ENCODE data around the gene GSTA4.

Gene GSTA4

GRCh38 chr6:53005663-53006250 is 10.7 kb upstream of the GSTA4 start:
- DNase-seq, result no peak
- no peaks in the 10 kb centered on the region for H3K4me1 ChIP-seq
- no peak overlapping the region for H3K4me3 ChIP-seq (ENCODE audit: low read depth, low read length)
- no peak for TF ChIP-seq CTCF (IDR thresholded peaks at IDR 0.05; ENCODE audit: low read depth, low read length)
- H3K36me3 ChIP-seq, result peaks cover 29% of the 10 kb centered on the region
- H3K27me3 ChIP-seq, result no peaks in the 10 kb centered on the region
- no peaks in the 10 kb centered on the region for H3K9me3 ChIP-seq

- TF ChIP-seq CTCF (IDR thresholded peaks at IDR 0.05; ENCODE audit: low read depth, low read length), result no peak
- no peaks in the 10 kb centered on the region for H3K27me3 ChIP-seq
- no peaks in the 10 kb centered on the region for H3K36me3 ChIP-seq
- no peaks in the 10 kb centered on the region for H3K9me3 ChIP-seq
- no peak overlapping the region for H3K4me3 ChIP-seq (ENCODE audit: low read depth, low read length)
- DNase-seq, result no peak
- H3K4me1 ChIP-seq, result no peaks in the 10 kb centered on the region
Observed at GRCh38 chr6:52999456-52999855, 4.4 kb upstream of the GSTA4 start.

- Histone ChIP-seq H3K4me3 (ENCODE audit: low read depth, low read length) (no peak overlapping the region), H3K36me3 (no peaks in the 10 kb centered on the region), H3K27me3 (no peaks in the 10 kb centered on the region), H3K4me1 (no peaks in the 10 kb centered on the region), H3K9me3 (no peaks in the 10 kb centered on the region)
- TF ChIP-seq CTCF (IDR thresholded peaks at IDR 0.05; ENCODE audit: low read depth, low read length), result no peak
- DNase-seq, result no peak
Observed at GRCh38 chr6:52998603-52999002, 3.5 kb upstream of the GSTA4 start.

GRCh38 chr6:52995913-52996645 is 995 bp upstream of the GSTA4 start:
- no peaks in the 10 kb centered on the region for H3K4me1 ChIP-seq
- no peak for TF ChIP-seq CTCF (IDR thresholded peaks at IDR 0.05; ENCODE audit: low read depth, low read length)
- H3K36me3 ChIP-seq, result no peaks in the 10 kb centered on the region
- peak overlapping the region; percentile 47 for H3K4me3 ChIP-seq (ENCODE audit: low read depth, low read length)
- DNase-seq, result peak; percentile 43
- H3K27me3 ChIP-seq, result no peaks in the 10 kb centered on the region
- no peaks in the 10 kb centered on the region for H3K9me3 ChIP-seq

GRCh38 chr6:52994839-52995088 is 320 bp downstream of the GSTA4 start:
- Histone ChIP-seq H3K27me3 (no peaks in the 10 kb centered on the region), H3K9me3 (no peaks in the 10 kb centered on the region)
- peak; percentile 65 for DNase-seq

More at GRCh38 chr6:52994839-52995088, 320 bp downstream of the GSTA4 start:
- no peaks in the 10 kb centered on the region for H3K4me1 ChIP-seq
- H3K36me3 ChIP-seq, result peaks cover 8% of the 10 kb centered on the region; the same call in 1 of the 2 replicates
- TF ChIP-seq CTCF (IDR thresholded peaks at IDR 0.05; ENCODE audit: low read depth, low read length), result no peak
- H3K4me3 ChIP-seq (ENCODE audit: low read depth, low read length), result peak overlapping the region; percentile 91
